Right cardiac atrium (tissue), 5 donors: ENCODE data around the gene DUSP7. TPM values are rescaled to one million over a fixed set of nuclear protein-coding genes. Genes with fewer than 3 reads are reported as not detected.
"Not testable (repeated sequence)": the region's sequence is repeated elsewhere in the genome, so short reads cannot be mapped to it uniquely, and the experiment has no call there.

Experiments used
- ATAC-seq, 2 donors: fragments of 200-7000 bp; cut with Tn5 transposase; one replicate each; pipeline versions ENCODE4 v1.8.0 to v1.9.1; 2020; ENCODE audit warnings: moderate library complexity in 2 of 2, mild to moderate bottlenecking in 1 of 2
- DNase-seq, 3 donors: peaks; one replicate each; pipeline ENCODE4 v3.0.0-alpha.2; 2020
- H3K27ac ChIP-seq: one replicate; pipeline ENCODE4 v1.5.1; 2013; ENCODE audit warnings: mild to moderate bottlenecking, low read length, control low read depth, moderate library complexity
- H3K27me3 ChIP-seq: one replicate; pipeline ENCODE4 v1.6.1; 2013; ENCODE audit not compliant: control insufficient read depth, insufficient read depth
- H3K4me1 ChIP-seq: one replicate; pipeline ENCODE4 v1.6.1; 2013; ENCODE audit warnings: low read length; ENCODE audit not compliant: control insufficient read depth, insufficient read depth
- H3K4me3 ChIP-seq: one replicate; pipeline ENCODE4 v1.5.1; 2013; ENCODE audit warnings: low read length, control low read depth
- H3K9me3 ChIP-seq: one replicate; pipeline ENCODE4 v1.6.1; 2013; ENCODE audit warnings: low read length; ENCODE audit not compliant: control insufficient read depth
- WGBS: extraction: QIAGEN DNeasy Blood & Tissue Kit; methylation state at CpG from one replicate; pipeline ENCODE4 v1.1.7; 2013; 5-methylcytosine and 5-hydroxymethylcytosine counted together
- intact Hi-C, 4 donors: fragments of 100-400 bp; cut with DNase I; formaldehyde crosslinking; loops; one replicate each; pipeline versions ENCODE4 v1.11.0 to v1.14.0; 2022 to 2023
- polyA plus RNA-seq: library from polyadenylated mRNA; stranded (reverse); fragments of 200-250 nt; gene quantifications from one replicate; pipeline ENCODE4 v1.2.3, GENCODE V29; 2013
- total RNA-seq, 4 donors: library from RNA; stranded (reverse); fragmentation: NEBNext Ultra II Directional; extraction: Animal tissue kit (Norgen Biotek cat#: 25700); gene quantifications; one replicate each; pipeline ENCODE4 v1.2.1, GENCODE V29; 2021
- donor health status: healthy with polysubstance abuse.
- donor health status: DM: no; HTN: yes; CAD: no.
- donor health status: DM: no; HTN: no; CAD: no.
- donor health status: DM: no; HTN: yes; CAD: no; lungs with severe emphysema.
- donor health status: DM: yes; HTN: yes; CAD: no.

Gene DUSP7
- total and polyA plus RNA-seq, 5 donors: 18.1 to 39.9 (median 34.9) TPM

DNA sequence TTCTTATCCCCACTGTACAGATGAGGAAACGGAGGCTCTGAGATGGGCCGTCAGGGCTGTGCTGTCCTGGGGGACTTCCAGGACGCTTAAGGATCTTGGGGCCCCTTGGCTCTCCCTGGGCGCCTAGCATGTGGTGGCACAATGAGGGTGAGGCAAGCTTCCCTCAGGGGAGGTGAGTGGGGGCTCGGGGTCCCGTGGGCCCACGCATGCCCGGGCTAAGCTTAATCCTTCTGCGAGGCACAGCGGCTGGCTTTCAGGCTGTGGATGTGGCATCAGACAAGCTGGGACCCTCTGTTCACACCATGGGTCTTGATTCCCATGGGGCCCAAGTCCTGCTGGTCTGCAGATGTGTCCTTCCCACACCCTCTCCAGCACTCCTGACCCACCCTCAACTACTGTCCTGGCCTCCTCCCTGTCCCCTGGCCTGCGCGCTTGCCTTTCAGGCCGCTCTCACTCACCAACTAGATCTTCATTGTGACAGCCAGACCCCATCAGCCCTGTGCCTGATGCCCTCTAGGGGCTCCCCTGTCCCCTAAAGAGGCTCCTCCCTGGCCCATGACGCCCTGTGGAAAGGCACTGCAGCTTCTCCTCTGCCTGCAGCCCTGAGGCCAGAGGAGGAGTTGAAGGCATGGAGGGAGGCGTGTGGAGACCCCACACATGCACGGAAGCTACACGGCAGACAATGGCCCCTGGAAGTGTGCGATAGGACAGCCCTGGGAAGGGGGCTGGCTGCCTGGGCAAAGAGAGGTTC lies 11.3 kb downstream of the DUSP7 start:
- Histone ChIP-seq H3K9me3 (no peaks in the 10 kb centered on the region), H3K27me3 (no peaks in the 10 kb centered on the region), H3K4me3 (no peak overlapping the region), H3K4me1 (peaks cover 31% of the 10 kb centered on the region), H3K27ac (no peak overlapping the region)
- intact Hi-C loops: no loop called here
- DNase-seq: no peak
- no peak for ATAC-seq
- WGBS: 91% methylated on average over 18 of the region's 18 CpGs

DNA sequence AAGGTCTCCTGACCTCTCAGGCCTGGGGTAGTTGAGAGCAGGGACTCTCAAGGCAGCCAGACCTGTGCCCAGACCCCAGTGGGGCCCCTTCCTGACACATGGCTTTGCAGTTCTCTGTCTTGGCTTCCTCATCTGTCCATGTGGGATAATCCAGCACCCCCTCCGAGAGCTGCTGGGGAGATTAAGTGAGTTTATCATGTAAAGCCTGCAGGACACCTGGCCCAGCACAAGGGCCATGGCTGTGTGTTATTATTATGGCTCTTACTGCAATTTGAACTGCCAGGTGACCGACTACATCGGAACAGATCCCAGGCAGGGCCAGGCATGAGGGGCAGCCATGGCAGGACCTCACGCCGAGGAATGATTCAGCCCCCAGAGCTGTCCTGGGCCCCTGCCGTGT lies 12.6 kb downstream of the DUSP7 start:
- ATAC-seq: no peak

DNA sequence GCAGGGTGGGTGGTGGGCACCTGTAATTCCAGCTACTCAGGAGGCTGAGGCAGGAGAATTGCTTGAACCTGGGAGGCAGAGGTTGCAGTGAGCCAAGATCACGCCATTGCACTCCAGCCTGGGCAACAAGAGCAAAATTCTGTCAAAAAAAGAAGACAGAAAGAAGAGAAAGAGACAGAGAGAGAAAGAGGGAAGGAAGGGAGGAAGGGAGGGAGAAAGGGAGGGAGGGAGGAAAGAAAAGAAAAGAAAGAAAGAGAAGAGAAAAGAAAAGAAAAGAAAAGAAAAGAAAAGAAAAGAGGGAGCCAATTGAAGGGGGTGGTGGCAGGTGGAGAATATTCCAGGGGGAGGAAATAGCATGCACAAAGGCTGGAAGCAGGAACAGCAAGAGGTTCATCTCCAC lies 13.3 kb downstream of the DUSP7 start:
- 100% methylated on average over 1 of the region's 1 CpG for WGBS
- ATAC-seq, H3K4me3 ChIP-seq, H3K27ac ChIP-seq, DNase-seq, H3K27me3 ChIP-seq, H3K9me3 ChIP-seq, intact Hi-C loops: not testable (repeated sequence)
- peaks cover 33% of the 10 kb centered on the region for H3K4me1 ChIP-seq

More for the DNA sequence above, 12.6 kb downstream of the DUSP7 start:
- H3K27me3 ChIP-seq: no peaks in the 10 kb centered on the region
- 74% methylated on average over 6 of the region's 6 CpGs for WGBS
- H3K9me3 ChIP-seq: no peaks in the 10 kb centered on the region
- DNase-seq: no peak
- H3K4me3 ChIP-seq: no peak overlapping the region
- no peak overlapping the region for H3K27ac ChIP-seq
- H3K4me1 ChIP-seq: peaks cover 31% of the 10 kb centered on the region
- intact Hi-C loops: no loop called here

DNA sequence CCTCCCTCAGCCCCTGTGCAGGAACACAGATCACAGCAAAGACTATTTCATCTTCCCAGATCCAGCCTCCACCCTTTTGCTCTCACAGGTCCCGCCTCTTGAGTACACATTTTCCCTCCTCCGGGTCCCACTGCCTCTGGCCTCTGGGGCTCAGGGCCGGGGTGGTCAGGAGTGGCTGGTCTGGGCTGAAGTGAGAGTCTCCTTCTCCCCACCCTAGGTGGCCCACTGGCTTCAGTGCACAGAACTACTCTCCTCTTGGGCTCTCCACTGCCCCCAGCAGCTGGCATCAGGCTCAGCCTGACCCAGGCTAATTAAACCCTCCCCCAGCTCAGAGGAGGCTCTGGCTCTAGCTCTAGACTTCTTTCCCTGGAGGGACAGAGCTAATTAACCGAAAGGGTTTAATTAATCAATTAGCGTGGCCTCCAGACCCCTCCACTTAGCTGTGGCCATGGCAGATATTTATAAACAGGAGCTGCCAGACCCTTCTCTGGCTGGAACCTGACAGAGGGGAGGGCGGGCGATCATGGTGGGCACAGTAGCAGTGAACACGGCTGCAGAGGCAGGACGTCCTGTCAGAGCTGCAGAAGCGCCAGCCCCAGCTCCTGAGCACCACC lies 15.1 kb downstream of the DUSP7 start:
- Histone ChIP-seq H3K27me3 (no peaks in the 10 kb centered on the region), H3K4me3 (no peak overlapping the region), H3K4me1 (peaks cover 17% of the 10 kb centered on the region), H3K27ac (peak overlapping the region; percentile 42), H3K9me3 (no peaks in the 10 kb centered on the region)
- intact Hi-C loops: no loop called here
- WGBS: 71% methylated on average over 10 of the region's 10 CpGs
- ATAC-seq: peak in 1 of 2 donors; percentile 3
- no peak for DNase-seq

DNA sequence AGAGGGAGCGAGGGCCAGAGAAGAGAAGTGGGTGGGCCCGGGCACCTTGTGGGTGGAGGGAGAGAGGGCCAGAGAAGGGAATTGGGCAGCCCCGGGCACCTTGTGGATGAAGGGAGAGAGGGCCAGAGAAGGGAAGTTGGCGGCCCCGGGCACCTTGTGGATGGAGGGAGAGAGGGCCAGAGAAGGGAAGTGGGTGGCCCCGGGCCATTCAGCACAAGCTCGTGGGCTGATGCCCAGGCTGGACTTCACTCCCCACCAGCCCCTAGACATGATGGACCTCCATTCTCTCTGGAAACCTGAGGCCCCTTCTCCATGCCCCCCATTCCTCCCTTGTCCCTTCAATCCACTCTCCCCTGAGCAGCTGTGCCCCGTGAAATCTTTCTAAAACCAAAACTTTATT lies 15.8 kb downstream of the DUSP7 start:
- intact Hi-C loops: no loop called here
- Histone ChIP-seq H3K4me1 (peaks cover 13% of the 10 kb centered on the region), H3K27me3 (no peaks in the 10 kb centered on the region), H3K4me3 (no peak overlapping the region), H3K27ac (peak overlapping the region; percentile 42), H3K9me3 (no peaks in the 10 kb centered on the region)
- no peak for DNase-seq
- 76% methylated on average over 8 of the region's 8 CpGs for WGBS
- no peak for ATAC-seq

DNA sequence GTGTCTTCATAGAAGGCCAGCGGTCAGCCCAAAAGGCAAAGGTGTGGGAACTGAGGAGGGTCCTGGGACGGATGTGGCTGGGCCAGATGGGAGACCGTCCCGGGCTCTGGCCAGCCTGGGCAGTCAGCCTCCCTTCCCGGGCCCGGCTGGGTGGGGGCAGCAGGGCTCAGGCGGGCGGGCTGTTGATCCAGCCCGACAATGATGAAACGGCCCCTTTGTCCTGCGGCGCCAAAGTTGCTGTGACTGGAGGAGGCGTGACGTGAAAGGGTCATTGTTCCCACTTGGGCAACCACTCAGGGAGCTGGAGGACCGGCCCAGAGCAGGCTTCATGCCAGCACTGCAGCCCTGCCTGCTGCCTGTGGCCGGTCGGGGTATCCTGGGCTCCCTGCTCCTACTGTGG lies 16.5 kb downstream of the DUSP7 start:
- WGBS: 23% methylated on average over 17 of the region's 17 CpGs
- Histone ChIP-seq H3K27me3 (no peaks in the 10 kb centered on the region), H3K27ac (peak overlapping the region; percentile 71), H3K9me3 (no peaks in the 10 kb centered on the region), H3K4me3 (no peak overlapping the region), H3K4me1 (peaks cover 11% of the 10 kb centered on the region)
- DNase-seq: peak; percentile 93 to 96 (median 94)
- ATAC-seq: peak; percentile 85 to 91
- intact Hi-C loops: no loop called here

DNA sequence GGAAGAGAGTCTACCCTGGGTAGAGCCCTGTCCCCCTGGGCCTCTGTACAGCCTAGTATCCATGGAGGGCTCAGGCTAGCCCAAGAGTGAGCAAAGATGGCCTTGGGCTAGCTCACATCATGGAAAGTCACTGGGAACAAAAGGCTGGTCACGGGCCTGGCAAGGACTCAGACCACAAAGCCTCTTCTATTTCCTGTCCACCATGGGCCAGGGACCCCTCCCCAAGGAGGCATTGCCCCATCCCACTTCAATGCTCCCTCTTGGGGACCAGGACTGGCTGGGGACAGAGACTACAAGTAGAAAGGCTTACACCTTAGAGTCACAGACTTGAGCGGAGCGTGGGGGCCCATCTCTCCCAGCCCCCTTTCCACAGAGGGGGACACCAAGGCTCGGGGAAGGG lies 16.9 kb downstream of the DUSP7 start:
- intact Hi-C loops: no loop called here
- H3K4me3 ChIP-seq: no peak overlapping the region
- H3K27me3 ChIP-seq: no peaks in the 10 kb centered on the region
- WGBS: 82% methylated on average over 4 of the region's 4 CpGs
- peak in 1 of 2 donors; percentile 15 for ATAC-seq
- H3K4me1 ChIP-seq: peaks cover 11% of the 10 kb centered on the region
- peak overlapping the region; percentile 71 for H3K27ac ChIP-seq
- DNase-seq: no peak
- H3K9me3 ChIP-seq: no peaks in the 10 kb centered on the region

DNA sequence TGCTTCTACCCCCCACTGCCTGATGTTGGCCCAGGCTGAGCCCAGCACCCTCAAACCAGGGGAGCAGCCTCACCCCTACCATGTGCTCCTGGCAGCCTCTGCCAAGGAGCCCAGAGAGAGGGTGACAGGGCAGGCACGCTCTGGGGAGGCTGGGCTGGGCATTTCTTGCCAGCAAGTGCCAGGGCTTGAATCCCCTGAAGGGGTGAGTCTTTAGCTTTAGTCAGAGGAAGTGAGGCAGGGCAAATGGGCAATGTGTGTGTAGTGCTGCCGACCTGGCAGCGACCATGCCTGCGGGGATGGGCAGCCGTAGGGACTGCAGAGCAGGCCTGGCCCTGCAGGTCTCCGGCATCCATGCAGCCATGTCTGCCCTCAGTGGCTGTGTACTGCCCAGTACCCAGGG lies 18.1 kb downstream of the DUSP7 start:
- intact Hi-C loops: no loop called here

DNA sequence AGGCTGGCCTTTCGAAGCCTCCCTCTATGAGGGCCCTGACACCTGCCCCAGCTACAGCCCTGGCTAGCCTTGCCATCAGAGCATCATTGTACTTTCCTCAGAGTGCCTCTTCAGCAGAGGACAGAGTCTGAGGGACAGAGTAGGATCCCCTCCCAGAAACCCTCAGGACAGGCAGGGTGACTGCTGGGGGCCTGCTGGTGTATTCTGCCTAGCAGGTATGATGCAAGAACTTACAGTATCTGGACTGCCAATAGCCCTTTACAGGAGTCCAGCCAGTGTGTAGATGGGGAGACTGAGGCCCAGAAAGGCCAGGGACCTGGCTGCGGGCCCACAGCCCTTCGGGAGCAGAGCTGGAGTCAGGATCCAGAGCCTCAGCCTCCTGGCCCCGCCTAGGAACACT lies 19.1 kb downstream of the DUSP7 start:
- intact Hi-C loops: no loop called here
- no peaks in the 10 kb centered on the region for H3K9me3 ChIP-seq
- H3K4me3 ChIP-seq: no peak overlapping the region
- WGBS: 95% methylated on average over 4 of the region's 4 CpGs
- ATAC-seq (no peak), DNase-seq (no peak)
- no peaks in the 10 kb centered on the region for H3K27me3 ChIP-seq
- H3K27ac ChIP-seq: no peak overlapping the region
- H3K4me1 ChIP-seq: peaks cover 8% of the 10 kb centered on the region

More for the DNA sequence above, 18.1 kb downstream of the DUSP7 start:
- peaks cover 8% of the 10 kb centered on the region for H3K4me1 ChIP-seq
- DNase-seq (no peak), ATAC-seq (no peak)
- no peak overlapping the region for H3K27ac ChIP-seq
- no peaks in the 10 kb centered on the region for H3K27me3 ChIP-seq
- H3K9me3 ChIP-seq: no peaks in the 10 kb centered on the region
- 93% methylated on average over 6 of the region's 6 CpGs for WGBS
- H3K4me3 ChIP-seq: no peak overlapping the region

DNA sequence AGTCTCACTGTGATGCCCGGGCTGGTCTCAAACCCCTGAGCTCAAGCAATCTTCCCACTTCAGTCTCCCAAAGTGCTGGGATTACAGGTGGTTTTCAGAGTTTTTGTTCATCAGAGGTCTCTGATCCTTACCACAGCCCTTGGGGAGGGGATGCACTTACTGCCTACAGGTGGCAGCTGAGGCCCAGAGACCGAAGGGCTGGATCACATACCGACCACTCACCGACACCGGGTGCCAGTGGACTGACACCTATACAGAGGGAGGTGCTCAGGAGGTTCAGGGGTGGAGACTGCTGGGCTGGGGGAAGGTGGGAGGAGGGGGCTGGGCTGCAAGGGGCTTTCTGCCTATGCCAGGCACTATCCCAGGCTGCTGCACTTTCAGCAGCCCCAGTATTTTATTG lies 19.5 kb downstream of the DUSP7 start:
- WGBS: 47% methylated on average over 5 of the region's 5 CpGs
- Histone ChIP-seq H3K4me3 (no peak overlapping the region), H3K27me3 (no peaks in the 10 kb centered on the region), H3K9me3 (no peaks in the 10 kb centered on the region), H3K4me1 (peaks cover 8% of the 10 kb centered on the region), H3K27ac (no peak overlapping the region)
- DNase-seq: peak in 1 of 3 donors; percentile 1
- no peak for ATAC-seq
- intact Hi-C loops: no loop called here

DNA sequence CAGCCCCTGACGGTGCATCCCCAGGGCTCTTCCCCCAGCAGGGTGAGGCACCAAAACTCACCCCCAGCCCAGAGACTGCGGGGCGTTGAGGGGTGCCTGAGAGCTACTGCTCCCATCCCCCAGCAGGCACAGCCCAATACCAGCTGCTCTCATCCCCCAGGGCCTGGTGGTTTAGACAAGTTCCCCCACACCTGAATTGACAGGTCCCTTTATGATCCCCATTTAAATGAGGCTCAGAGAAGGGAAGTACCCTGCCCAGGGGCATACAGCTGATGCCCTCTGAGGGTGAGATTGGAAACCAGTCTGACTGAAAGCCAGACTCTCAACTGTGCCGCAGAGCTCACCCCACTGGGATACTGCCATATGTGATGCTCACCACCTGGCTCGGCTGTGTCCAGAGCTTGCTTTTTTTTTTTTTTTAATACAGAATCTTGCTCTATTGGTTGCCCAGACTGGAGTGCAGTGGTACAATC lies 20.1 kb downstream of the DUSP7 start:
- Histone ChIP-seq H3K9me3 (no peaks in the 10 kb centered on the region), H3K4me1 (peaks cover 11% of the 10 kb centered on the region), H3K27ac (no peak overlapping the region), H3K27me3 (no peaks in the 10 kb centered on the region), H3K4me3 (no peak overlapping the region)
- DNase-seq (peak in 1 of 3 donors; percentile 14), ATAC-seq (no peak)
- 91% methylated on average over 5 of the region's 5 CpGs for WGBS
- intact Hi-C loops: no loop called here
